IPS-NIHi7 (cell line): ENCODE data around the gene FADS6.
A peak's percentile ranks its signal among the peaks of the same experiment; 100 is the strongest.

Experiments
- DNase-seq: peaks from one replicate; pipeline ENCODE4 v3.0.0; 2012; ENCODE audit warnings: mixed read lengths; ENCODE audit errors: extremely low spot score

The FADS6 gene

GRCh38 chr17:74892013-74892841 is 1.2 kb downstream of the FADS6 start:
- DNase-seq = no peak

DNA sequence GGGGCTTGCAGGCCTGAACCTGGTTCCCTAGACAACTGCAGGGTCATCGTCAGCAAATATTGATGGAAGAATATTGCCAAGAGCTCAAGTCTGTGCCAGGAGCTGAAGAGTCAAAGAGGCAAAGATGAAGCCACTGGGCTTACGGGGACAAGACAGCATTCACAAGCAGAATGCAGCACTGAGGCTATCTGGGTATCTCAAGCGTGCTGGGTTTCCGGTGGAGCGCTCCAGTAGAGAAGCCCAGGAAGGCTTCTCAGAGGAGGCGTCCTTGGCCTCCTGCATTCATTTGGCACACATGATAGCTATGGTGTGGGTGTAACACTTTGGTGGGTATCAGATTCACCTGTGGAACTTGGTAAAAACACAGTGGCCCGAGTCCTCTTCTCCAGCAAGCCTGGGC is 2.9 kb downstream of the FADS6 start:
- no peak for DNase-seq

DNA sequence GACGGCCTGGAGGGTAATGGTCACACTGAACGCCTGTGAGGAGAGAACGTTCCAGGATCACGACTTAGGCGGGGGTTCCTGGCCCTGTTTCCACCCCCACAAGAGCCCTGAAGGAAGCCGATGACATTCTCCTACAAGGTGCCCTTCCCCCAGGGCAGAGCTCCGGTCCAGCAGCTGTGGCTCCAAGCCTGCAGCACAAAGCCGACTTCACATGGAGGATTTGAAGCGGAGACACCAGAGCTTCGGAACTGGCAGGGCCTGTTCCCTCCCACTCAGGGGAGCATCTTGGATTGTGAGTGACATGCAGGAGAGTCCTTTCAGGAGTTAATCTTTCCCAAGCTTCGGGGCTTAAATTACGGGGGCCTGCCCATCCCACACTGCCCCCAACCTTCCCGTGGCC is 5.0 kb downstream of the FADS6 start:
- no peak for DNase-seq

DNA sequence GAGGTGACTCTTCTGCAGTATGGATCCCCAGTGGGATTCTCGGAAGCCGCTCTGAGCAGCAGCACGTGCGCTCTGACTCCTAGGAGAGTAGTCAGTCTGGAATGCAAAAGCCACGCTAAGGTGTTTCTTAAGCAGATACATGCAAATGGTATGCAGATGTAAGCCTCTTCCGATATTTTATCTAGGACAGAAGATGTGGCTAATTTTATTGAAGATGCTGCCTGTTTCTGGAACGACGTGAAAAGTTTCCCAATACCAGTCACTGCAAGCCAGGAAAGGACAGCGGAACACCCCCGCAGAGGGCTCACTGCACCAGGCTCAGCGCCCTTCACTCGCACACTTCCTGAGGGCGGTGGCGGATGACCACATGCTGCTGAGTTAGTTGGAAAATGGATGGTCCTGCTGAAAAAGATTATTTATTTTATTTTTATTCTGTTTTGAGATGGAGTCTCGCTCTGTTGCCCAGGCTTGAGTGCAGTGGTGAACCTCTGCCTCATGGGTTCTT is 10.1 kb downstream of the FADS6 start:
- DNase-seq = no peak

DNA sequence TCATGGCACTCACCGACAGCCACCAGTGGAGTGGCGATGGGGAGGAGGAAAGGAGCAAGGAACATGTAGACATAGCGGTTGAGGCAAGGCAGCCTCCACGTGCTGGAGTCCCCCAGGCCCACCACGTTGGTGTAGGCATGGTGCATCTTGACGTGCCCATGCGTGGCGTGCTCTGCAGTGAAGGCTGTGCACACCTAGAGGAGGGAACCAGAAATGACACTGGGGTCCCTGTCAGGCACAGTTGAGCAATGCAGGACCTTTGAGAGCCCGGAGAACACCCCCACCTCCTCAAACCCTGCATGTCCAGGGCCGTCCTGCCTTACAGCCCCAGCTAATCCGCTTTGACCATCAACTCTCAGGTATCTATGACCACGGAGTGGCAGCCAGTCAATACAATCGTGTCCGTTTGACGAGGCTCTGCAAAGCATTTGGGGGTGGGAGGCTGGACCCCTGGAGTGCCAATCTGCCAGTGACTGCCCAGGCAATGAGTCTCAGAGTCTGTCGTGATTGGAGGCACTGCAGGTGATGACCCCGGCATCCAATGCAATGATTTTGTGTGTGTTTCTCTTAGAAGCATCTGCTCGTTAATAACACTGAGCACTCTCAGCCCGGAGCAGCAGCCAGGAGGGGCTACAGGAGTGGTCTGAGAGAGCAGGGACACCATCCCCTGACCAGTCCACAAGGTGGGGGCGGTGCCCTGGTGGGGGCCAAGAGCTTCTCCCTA is 10.8 kb downstream of the FADS6 start:
- DNase-seq = no peak

DNA sequence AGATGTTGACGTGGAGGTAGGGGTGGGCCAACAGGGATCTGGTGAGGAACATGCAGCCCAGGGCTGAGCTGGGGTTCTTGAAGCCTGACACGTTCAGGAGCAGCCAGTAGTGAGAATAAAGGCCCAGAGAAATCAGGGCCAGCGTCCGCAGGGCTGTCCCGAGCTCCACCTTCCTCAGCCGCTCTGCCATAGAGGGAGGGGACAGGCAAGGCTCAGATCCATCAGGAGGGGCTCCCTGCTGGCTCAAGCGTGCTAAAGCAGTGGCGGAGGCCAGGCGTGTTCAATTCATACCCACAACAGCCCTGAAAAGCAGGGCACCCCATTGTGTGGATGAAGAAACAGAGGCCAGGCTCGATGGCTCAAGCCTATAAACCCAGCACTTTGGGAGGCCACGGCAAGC is 12.4 kb downstream of the FADS6 start:
- no peak for DNase-seq

DNA sequence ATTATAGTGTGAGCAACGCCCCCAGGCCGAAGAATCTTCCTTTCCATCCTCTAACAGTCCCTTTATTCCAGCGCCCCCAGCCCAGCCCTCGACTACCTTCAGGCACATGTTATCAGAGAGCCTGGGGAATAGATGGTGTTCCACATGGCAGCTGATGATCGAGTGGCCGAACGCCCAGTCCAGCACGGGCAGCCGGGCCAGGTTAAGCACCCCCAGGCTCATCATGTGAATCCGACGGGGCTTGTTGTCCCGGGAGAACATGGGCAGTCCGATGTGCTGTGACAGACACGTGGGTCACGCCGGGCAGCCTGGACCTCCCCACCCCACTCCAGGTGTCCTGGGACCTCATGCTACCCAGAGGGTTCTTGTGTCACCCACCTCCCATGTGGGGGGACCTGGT is 14.1 kb downstream of the FADS6 start:
- DNase-seq = no peak

- DNase-seq = no peak
These were observed 14.8 kb downstream of the FADS6 start for GRCh38 chr17:74878658-74879057.

- DNase-seq = no peak
These were observed 15.6 kb downstream of the FADS6 start for GRCh38 chr17:74877592-74878548.

DNA sequence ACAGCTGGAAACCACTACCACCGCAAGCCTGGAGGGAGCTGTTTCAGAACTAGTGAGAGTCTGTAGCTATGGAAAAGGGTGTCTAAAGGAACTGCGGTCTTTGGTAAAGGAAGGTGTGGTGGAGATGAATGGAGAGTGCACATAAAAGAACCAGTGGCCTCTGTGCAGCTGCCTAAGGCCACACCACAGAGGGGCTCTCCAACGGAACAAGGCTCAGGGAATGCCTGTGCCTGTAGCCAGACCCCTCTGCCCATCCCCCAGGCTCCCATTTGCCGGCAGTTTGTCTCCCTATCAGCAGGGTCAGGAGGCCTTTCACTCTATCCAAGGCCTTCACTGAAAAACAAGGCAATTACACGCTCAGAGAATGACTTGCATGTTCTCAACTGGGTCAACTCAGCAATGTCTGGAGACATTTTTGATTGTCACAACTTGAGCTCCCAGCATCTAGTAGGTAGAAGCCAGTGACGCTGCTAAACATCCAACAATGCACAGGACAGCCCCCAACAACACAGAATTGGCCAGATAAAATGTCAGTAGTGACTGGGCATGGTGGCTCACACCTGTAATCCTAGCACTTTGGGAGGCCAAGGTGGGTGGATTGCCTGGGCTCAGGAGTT is 17.3 kb downstream of the FADS6 start:
- DNase-seq = no peak

- DNase-seq = no peak
These were observed 18.1 kb downstream of the FADS6 start for GRCh38 chr17:74875155-74875976.

GRCh38 chr17:74874615-74875037 is 18.8 kb downstream of the FADS6 start:
- no peak for DNase-seq

- DNase-seq = no peak
These were observed 19.4 kb downstream of the FADS6 start for GRCh38 chr17:74873874-74874614.

DNA sequence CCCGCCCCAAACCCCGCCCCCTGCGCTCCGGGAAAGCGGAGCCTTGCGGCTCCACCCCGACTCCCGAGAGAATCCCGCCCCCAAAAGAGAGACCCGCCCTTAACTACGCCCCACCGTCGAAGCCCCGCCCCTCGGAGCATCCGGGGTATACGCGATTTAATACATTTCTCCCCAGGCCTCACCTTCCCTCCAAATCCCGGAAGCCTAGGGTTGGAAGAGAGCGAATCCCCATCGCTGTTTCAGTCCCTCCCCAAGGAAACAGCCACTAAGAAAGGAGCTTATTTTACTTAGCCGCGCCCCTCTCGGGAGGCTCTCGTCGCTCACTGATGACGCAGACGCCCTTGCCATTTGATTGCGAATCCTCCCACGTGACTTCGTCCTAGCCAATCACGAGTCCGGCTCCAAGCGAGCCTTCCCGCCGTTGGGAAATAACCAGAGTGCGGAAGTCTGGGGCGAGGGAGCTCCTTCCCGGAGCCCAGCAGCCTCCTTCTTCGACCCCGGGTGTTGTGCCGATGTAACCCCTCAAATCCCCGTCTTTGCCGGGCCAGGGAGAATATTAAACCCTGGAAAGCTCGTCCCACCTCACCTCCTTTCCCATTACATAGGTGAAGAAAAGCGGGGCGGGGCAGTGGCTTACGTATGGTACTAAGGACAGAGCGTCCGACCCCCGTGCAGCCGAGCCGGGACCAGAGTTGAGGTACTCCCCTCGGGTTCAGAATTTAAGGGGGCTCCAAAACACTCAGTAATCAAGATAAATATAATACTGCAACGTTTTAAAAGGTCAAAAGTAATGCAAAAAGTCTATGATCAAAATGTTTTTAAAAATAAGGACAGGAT is 20.2 kb downstream of the FADS6 start:
- DNase-seq = peak; percentile 100

- no peak for DNase-seq
These were observed 21.0 kb downstream of the FADS6 start, which contains the start of gene FDXR for GRCh38 chr17:74872313-74873036. FDXR (minus strand) TSS chr17:74872994; CDS start chr17:74872944, 50 bp downstream.

DNA sequence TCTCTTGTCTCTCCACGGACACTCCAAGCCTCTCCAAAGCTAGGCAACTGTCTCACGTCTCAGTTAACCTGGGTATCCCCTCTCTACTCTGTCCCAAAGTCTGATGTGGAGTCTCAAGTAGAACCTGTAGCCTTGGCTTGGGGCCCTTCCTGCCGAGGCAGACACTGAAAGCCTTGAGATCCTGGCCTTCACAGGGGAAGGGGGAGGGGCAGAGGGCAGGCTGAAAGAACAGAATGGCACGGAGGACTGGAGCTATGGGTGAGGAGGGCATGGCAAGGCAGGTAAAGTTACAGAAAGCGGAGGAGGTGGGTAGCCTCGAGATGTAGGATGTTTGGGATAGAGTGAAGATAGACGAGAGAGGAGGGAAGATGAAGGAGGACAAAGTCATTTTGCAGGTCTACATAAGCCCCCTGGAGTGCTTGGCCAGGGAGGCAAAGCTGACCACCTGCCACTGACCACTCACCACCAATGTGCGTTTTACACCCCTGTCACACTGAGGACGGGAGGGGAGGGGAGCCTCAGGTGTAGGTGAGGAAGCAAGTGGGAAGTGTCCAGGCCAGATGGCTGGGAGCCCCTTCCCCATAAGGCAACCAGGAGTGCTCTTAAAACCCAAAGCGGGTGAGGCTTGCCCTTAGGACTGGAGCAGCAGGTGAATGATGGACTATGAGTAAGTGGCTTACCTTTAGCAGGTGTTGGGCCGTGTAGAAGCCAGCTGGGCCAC is 21.9 kb downstream of the FADS6 start:
- DNase-seq = no peak

DNA sequence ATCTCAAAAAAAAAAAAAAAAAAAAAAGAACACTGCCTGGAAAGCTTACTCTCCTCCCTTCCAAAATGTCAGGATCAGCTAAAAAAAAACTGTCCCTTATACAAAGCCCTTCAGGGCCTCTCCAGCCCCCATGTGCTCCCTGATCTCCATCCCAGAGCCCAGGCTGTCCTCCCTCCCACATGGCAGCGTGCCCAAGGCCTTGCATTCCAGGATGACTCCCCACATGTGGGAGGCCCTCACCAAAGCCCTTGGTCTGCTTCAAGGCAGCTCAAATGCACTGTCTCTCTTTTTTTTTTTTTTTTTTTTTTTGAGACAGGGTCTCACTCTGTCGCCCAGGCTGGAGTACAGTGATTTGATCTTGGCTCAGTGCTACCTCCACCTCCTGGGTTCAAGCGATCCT is 22.9 kb downstream of the FADS6 start:
- DNase-seq = no peak
